ENCODE results near the gene SHISA6.
"Not testable (repeated sequence)": the region's sequence is repeated elsewhere in the genome, so short reads cannot be mapped to it uniquely, and the experiment has no call there.

The SHISA6 gene

GRCh38 chr17:11304568-11304967, 63.6 kb downstream of the SHISA6 start:
- no peak for DNase-seq

- DNase-seq = no peak
Measured at GRCh38 chr17:11305524-11305923, 64.5 kb downstream of the SHISA6 start.

- no peak for DNase-seq
Measured at GRCh38 chr17:11308531-11308930, 67.5 kb downstream of the SHISA6 start.

- DNase-seq = no peak
Measured at GRCh38 chr17:11309033-11309432, 68.0 kb downstream of the SHISA6 start.

- no peak for DNase-seq
Measured at GRCh38 chr17:11309850-11310249, 68.8 kb downstream of the SHISA6 start.

- DNase-seq = not testable (repeated sequence)
Measured at GRCh38 chr17:11316451-11316850, 75.4 kb downstream of the SHISA6 start.

GRCh38 chr17:11318207-11318606, 77.2 kb downstream of the SHISA6 start:
- DNase-seq = no peak

- no peak for DNase-seq
Measured at GRCh38 chr17:11319894-11320293, 78.9 kb downstream of the SHISA6 start.

GRCh38 chr17:11324021-11324420, 83.0 kb downstream of the SHISA6 start:
- no peak for DNase-seq

GRCh38 chr17:11324846-11325420, 83.9 kb downstream of the SHISA6 start:
- DNase-seq = no peak

GRCh38 chr17:11326492-11326891, 85.5 kb downstream of the SHISA6 start:
- DNase-seq = no peak

- DNase-seq = no peak
Measured at GRCh38 chr17:11328770-11329169, 87.8 kb downstream of the SHISA6 start.

GRCh38 chr17:11330006-11330405, 89.0 kb downstream of the SHISA6 start:
- DNase-seq = no peak

- no peak for DNase-seq
Measured at GRCh38 chr17:11330826-11331225, 89.8 kb downstream of the SHISA6 start.

- no peak for DNase-seq
Measured at GRCh38 chr17:11331547-11332513, 90.8 kb downstream of the SHISA6 start.

- DNase-seq = no peak
Measured at GRCh38 chr17:11332706-11333105, 91.7 kb downstream of the SHISA6 start.

- DNase-seq = no peak
Measured at GRCh38 chr17:11334493-11334892, 93.5 kb downstream of the SHISA6 start.

GRCh38 chr17:11336290-11336689, 95.3 kb downstream of the SHISA6 start:
- DNase-seq = no peak

- DNase-seq = no peak
Measured at GRCh38 chr17:11340803-11341202, 99.8 kb downstream of the SHISA6 start.

- no peak for DNase-seq
Measured at GRCh38 chr17:11342138-11342537, 101.1 kb downstream of the SHISA6 start.

- DNase-seq = no peak
Measured at GRCh38 chr17:11349106-11349505, 108.1 kb downstream of the SHISA6 start.

- no peak for DNase-seq
Measured at GRCh38 chr17:11351479-11351878, 110.5 kb downstream of the SHISA6 start.

GRCh38 chr17:11353601-11354000, 112.6 kb downstream of the SHISA6 start:
- DNase-seq = no peak

- DNase-seq = no peak
Measured at GRCh38 chr17:11356371-11356770, 115.4 kb downstream of the SHISA6 start.

Measured in NCI-H1930 (cell line).